Vagina (tissue), 2 donors: ENCODE measurements around the gene CHST2.

Source experiments
- POLR2A ChIP-seq, 2 donors: fragments of 450-650 bp; IDR thresholded peaks; one replicate each; pipeline ENCODE4 v1.6.1; 2017; ENCODE audit warnings: antibody characterized with exemption in 2 of 2, mild to moderate bottlenecking in 2 of 2, moderate library complexity in 2 of 2
- POLR2AphosphoS5 ChIP-seq, 2 donors: sonication (generic); formaldehyde crosslinking; IDR thresholded peaks; one replicate each; pipeline ENCODE4 v1.9.0; 2017; ENCODE audit warnings: antibody characterized with exemption in 2 of 2, mild to moderate bottlenecking in 2 of 2, low read depth in 1 of 2; ENCODE audit not compliant: insufficient read depth in 1 of 2
- TF ChIP-seq, protein P1 (sequence below), 3 experiments: fragments of 450-650 bp in 2 of 3; fragments of 200-600 bp in 1 of 3; sonication (generic) in 1 of 3; IDR thresholded peaks; one replicate each; pipeline ENCODE4 v1.5.1; 2017 to 2019; ENCODE audit warnings: antibody characterized with exemption in 3 of 3, mild to moderate bottlenecking in 2 of 3, moderate library complexity in 2 of 3

- TF ChIP-seq, protein P1, sequence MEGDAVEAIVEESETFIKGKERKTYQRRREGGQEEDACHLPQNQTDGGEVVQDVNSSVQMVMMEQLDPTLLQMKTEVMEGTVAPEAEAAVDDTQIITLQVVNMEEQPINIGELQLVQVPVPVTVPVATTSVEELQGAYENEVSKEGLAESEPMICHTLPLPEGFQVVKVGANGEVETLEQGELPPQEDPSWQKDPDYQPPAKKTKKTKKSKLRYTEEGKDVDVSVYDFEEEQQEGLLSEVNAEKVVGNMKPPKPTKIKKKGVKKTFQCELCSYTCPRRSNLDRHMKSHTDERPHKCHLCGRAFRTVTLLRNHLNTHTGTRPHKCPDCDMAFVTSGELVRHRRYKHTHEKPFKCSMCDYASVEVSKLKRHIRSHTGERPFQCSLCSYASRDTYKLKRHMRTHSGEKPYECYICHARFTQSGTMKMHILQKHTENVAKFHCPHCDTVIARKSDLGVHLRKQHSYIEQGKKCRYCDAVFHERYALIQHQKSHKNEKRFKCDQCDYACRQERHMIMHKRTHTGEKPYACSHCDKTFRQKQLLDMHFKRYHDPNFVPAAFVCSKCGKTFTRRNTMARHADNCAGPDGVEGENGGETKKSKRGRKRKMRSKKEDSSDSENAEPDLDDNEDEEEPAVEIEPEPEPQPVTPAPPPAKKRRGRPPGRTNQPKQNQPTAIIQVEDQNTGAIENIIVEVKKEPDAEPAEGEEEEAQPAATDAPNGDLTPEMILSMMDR (IDR thresholded peaks at IDR 0.05): no peak
- TF ChIP-seq POLR2A (IDR thresholded peaks at IDR 0.05) (no peak), POLR2AphosphoS5 (IDR thresholded peaks at IDR 0.05; ENCODE audit: insufficient read depth in 1 of 2, low read depth in 1 of 2) (no peak)
These were observed 35.8 kb upstream of the CHST2 start for GRCh38 chr3:143083781-143084180.
